Measurements from ENCODE around the gene NFAM1.

Gene NFAM1

DNA sequence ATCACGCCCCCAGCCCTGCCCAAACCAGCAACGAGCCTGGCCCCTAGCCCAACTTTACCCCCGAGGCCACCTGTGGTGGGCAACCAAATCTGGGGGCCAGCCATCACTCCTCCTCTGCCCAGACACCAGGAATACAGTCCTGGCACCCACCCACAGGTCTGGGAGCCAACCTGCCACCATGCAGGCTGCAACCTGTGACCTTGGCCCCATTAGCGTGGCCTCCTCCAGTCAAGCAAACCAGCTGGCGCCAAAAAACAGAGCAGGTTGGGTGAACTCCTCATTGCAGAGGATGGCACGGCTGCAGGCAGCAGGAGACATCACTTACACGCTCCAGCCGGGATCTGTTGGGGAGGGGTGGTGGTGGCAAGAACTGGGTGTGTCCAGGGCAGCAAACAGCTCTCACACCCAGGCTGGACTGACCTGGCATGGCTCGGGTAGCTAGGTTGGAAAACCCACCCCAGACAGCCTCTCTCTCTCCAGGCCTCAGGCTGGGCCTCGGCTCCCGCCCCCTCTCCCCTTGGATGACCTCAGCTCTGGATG is 96.3 kb downstream of the NFAM1 start:
- TF ChIP-seq TAF1 (IDR thresholded peaks at IDR 0.05; ENCODE audit: borderline replicate concordance, low read depth, low read length): no peak
- TF ChIP-seq POLR2A (IDR thresholded peaks at IDR 0.05; ENCODE audit: low read depth, low read length): no peak
- TF ChIP-seq POLR2AphosphoS5 (IDR thresholded peaks at IDR 0.05; ENCODE audit: low read depth, low read length): no peak
- FAIRE-seq (no peak), DNase-seq (ENCODE audit: insufficient read length) (no peak)

DNA sequence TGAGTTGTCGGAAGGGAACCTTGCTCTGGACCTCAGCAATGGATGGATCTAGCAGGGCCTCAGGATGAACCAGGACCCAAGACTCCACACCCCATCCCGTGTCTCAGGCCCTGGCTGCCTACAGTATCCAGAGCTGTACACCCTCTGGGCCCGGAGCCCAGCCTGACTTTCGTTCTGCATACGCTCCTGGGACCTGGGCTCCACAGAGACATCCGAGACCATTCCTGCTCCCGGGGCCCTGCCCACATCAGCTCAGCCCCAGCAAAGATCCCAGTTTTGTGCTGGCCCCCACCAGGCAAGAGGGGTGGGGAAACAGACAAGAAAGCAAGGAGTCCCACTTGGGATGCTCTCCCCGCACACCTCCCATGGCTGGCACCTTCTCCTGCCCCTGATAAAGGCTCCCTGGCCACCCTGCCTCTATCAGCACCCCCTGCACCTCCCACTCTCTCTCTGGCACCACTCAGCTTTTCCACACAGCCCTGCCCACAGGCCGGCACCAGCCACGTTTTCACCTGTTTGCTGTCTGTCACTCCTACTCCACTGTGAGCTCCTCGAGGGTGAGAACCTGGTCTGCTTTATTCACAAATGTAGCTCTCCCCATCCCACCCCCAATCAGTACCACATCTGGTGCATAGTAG is 97.2 kb downstream of the NFAM1 start:
- TF ChIP-seq POLR2AphosphoS5 (IDR thresholded peaks at IDR 0.05; ENCODE audit: low read depth, low read length) (no peak), TAF1 (IDR thresholded peaks at IDR 0.05; ENCODE audit: borderline replicate concordance, low read depth, low read length) (no peak), POLR2A (IDR thresholded peaks at IDR 0.05; ENCODE audit: low read depth, low read length) (no peak)
- DNase-seq (ENCODE audit: insufficient read length) (no peak), FAIRE-seq (no peak)

DNA sequence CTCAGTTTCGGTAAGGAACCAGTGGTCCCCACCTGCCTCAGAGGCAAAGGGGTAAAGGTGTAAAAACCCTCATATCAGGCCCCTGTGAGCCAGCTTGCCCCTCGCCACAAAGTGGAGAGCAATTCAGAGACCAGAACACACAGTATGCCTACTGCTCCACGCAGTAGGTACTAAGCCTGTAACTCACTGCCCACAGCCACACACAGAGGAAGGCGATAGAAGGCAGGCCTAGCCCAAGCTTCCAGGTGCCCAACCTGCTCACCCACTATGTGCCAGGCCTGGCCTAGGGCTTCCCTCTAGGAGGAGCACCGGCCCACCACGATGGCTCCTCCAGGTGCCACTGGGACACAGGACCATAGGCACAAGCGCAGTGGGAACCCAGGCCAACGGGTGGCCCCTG is 98.7 kb downstream of the NFAM1 start:
- TF ChIP-seq POLR2A (IDR thresholded peaks at IDR 0.05; ENCODE audit: low read depth, low read length): no peak
- TF ChIP-seq POLR2AphosphoS5 (IDR thresholded peaks at IDR 0.05; ENCODE audit: low read depth, low read length): no peak
- TF ChIP-seq TAF1 (IDR thresholded peaks at IDR 0.05; ENCODE audit: borderline replicate concordance, low read depth, low read length): no peak
- FAIRE-seq: no peak

DNA sequence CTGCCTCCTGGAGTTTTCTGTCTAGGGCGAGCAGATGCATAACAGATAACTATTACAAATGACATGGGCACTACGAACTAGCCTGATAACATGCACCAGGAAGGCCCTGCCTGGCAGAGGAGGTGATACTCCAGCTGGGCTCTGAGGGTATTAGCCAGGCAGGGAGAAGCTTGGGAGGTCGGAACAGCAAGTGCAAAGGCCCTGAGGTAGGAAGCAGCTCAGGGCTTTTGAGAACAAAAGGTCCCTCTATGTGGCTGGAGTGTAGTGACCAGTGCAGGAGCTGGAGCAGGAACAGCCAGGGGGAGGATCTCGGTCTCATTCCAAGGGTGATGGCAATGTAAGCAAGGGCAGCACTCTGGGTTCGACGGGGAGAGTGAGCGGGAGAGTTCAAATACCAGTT is 100.1 kb downstream of the NFAM1 start:
- no peak for DNase-seq (ENCODE audit: insufficient read length)
- no peak for FAIRE-seq
- TF ChIP-seq POLR2A (IDR thresholded peaks at IDR 0.05; ENCODE audit: low read depth, low read length): no peak

More for the DNA sequence above, 98.7 kb downstream of the NFAM1 start:
- no peak for DNase-seq (ENCODE audit: insufficient read length)

DNA sequence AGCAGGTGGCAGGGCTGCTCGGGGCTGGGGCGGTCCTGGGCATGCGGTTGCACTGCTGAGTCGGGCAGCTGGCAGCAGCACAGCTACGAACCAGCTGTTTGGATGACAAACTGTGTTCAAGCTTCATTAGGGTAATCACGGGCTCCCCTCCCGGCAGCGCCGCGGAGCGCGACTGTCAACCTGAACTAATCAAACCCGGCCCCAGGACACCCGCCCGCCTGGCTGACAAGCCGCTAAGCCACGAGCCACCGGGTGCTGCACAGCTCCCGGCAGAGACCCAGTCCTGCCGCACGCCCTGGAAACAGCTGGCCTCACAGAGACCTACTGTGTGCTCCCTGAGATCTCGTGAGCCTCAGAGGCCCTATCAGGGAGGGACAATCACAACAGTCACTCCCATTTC is 101.2 kb downstream of the NFAM1 start:
- FAIRE-seq (no peak), DNase-seq (ENCODE audit: insufficient read length) (no peak)
- TF ChIP-seq TAF1 (IDR thresholded peaks at IDR 0.05; ENCODE audit: borderline replicate concordance, low read depth, low read length) (no peak), POLR2A (IDR thresholded peaks at IDR 0.05; ENCODE audit: low read depth, low read length) (no peak), POLR2AphosphoS5 (IDR thresholded peaks at IDR 0.05; ENCODE audit: low read depth, low read length) (no peak)
